ENCODE results near the gene NELL1.

- TF ChIP-seq, protein P1, sequence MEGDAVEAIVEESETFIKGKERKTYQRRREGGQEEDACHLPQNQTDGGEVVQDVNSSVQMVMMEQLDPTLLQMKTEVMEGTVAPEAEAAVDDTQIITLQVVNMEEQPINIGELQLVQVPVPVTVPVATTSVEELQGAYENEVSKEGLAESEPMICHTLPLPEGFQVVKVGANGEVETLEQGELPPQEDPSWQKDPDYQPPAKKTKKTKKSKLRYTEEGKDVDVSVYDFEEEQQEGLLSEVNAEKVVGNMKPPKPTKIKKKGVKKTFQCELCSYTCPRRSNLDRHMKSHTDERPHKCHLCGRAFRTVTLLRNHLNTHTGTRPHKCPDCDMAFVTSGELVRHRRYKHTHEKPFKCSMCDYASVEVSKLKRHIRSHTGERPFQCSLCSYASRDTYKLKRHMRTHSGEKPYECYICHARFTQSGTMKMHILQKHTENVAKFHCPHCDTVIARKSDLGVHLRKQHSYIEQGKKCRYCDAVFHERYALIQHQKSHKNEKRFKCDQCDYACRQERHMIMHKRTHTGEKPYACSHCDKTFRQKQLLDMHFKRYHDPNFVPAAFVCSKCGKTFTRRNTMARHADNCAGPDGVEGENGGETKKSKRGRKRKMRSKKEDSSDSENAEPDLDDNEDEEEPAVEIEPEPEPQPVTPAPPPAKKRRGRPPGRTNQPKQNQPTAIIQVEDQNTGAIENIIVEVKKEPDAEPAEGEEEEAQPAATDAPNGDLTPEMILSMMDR (IDR thresholded peaks at IDR 0.05 in 8 of 11, conservative IDR thresholded peaks at IDR 0.05 in 3 of 11) = no peak
- no peak for TF ChIP-seq POLR2AphosphoS5 (IDR thresholded peaks at IDR 0.05)
Measured at GRCh38 chr11:21053466-21053865, 384.1 kb downstream of the NELL1 start.

All from spleen (tissue), 7 donors.